Mesenteric fat pad (tissue), 1 donor: Measurements from ENCODE around the gene LPAR5. TPM values are rescaled to one million over a fixed set of nuclear protein-coding genes. Genes with fewer than 3 reads are reported as not detected.
"Not testable (repeated sequence)": the region's sequence is repeated elsewhere in the genome, so short reads cannot be mapped to it uniquely, and the experiment has no call there.

Source experiments
- DNase-seq: peaks from one replicate; pipeline ENCODE4 v3.0.0-alpha.2; 2020; ENCODE audit warnings: low spot score
- total RNA-seq: library from RNA; stranded (reverse); fragmentation: NEBNext Ultra II Directional; extraction: Animal tissue kit (Norgen Biotek cat#: 25700); gene quantifications from one replicate; pipeline ENCODE4 v1.2.1, GENCODE V29; 2021
- donor health status: DM: yes; HTN: yes; CAD: no.

The LPAR5 gene
- total RNA-seq, 1 donor from 2014 or later: 2.5 TPM

DNA sequence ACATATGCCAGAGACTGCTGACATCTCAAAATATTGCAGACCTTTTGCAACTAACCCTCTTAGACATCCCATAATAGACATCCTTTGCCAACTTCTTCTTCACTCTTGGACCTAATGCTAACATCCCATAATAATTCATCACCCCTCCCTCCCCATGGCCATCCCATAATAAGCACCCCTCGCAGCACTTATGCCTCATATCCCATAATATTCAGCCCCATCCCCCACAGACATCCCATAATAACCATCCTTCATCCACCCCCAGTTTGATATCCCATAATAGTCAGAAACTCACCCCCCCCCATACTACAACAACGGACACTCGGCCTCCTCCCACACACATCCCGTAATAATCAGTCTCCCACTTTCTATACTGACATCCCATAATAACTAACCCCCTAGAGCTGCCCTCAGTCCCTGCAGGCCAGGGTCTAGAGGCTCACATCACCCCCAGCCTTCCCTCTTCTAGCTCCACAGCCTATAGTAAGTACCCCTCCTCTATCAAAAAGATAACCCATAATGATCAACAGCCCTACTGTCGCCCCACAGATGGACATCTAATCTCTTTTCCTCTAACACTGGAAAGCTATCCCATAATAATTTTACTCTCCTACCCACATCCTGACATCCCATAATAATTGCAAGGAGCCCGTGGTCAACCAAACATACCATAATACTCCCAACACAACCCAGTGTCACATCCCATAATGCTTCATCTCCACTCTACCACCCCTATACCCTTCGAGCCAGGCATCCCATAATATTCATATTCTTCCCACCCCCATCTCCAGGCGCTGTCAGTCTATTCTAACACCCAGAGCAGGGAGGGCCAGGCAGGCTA, 27.8 kb downstream of the LPAR5 start:
- no peak for DNase-seq

DNA sequence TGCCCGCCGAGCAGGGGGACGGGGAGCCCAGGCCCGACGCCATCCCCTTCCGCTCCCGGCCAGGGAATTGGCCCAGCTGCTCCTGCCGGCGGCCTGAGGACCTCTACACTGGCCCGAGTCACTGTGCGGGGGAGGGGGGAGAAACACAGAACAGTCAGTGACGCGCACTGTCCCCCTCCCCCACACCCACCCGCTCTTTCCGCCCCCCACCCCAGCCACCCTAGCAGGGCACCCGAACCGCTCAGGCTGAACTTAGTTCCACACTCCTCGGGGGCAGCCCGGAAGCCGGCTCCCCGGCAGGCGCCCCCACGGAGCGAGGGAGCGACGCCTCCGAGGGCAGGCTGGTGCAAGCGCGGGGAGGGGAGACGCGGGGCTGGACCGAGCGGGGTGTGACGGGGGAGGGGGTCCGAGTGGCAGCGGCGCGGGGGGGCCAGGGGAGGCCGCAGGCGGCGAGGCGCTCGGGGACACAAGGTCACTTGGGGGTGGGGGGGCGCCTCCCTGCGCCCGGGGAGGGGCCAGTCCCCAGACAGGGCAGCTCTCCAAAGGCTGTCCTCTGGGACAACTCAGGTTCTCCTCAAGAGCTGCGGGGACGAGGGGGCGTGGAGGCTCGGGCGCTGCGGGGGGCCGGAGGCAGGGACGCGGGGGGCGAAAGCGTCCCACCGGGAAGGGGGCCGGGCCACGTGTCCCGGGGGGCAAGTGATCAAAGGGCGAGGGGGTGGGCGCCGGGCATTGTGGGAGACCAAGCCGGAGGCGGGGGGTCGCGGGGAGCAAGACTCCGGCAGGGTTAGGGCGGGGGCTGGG, 29.2 kb downstream of the LPAR5 start:
- peak; percentile 91 for DNase-seq

DNA sequence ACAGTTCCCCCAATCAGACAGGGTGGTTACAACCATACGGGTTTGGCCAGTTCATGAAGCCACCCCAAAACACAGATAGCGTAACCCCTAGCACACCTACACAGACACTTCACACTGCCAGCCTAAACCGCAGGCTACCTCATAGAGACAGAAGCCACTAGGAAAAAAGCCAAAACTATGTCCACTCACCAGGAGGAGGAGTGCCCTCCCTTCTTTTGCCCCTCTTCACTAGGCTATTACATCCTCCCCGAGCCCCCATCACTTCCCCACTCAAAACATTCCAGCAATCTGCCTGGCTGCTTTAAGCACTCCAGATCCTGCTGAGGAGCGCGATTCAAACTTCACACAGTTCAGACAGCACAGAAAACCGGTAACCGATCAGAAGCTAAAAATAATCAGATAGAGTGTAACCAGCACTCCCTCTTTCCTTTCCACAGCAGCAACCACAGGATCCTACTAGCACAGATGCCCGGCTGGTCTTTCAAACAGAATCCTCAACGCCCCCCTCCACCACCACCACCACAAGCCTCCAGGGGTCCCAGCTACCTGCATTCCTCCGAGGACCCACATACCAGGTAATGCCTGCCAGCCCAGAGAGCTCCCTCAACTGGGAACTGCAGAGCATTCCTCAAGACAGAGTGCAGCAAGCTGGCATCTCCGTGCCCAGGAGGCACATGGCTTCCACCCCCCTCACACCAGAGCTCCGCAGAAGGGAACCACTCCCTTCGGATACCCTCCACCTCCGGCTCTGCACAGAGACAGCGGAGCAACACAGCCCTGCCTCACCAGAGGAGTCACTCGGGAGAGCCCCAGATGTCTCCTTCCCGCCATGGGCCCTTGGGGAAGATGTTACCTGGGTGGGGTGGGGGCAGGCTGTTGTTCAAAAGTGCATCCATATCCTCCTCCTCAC, 30.1 kb downstream of the LPAR5 start:
- no peak for DNase-seq

DNA sequence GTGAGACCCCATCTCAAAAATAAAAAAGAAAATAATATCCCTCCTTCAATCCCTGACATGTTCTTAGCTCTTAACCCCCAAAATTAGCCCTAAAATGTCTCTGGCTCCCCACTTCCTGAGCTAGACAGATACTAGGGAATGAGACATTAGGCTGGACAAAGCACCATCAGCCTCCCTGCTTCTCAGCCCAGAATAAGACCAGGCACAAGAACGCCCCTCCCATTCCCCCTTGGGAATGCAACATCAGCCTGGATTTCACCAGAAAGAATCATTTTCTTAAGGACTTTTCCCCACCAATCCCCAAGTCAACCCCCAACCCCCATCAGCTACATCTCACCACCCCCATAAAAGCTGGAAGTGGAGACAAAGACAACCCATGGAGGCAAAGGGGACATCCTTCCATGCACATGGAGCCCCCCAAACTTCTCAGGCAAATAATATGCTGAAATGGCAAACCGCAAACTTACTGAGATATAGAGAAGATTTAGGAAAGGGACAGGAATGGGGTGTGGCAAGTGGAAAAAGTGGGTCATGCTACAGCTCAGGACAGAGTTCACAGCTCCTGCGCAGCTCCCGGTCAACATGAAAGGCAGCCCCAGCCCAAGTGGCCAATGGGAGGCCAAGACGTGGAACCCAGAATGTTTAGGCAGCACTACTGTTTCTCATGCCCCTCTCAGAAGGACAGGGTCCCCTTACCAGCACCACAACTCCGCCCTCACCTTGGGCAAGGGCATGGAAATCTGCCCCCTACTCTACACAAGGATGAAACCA, 31.3 kb downstream of the LPAR5 start:
- no peak for DNase-seq

DNA sequence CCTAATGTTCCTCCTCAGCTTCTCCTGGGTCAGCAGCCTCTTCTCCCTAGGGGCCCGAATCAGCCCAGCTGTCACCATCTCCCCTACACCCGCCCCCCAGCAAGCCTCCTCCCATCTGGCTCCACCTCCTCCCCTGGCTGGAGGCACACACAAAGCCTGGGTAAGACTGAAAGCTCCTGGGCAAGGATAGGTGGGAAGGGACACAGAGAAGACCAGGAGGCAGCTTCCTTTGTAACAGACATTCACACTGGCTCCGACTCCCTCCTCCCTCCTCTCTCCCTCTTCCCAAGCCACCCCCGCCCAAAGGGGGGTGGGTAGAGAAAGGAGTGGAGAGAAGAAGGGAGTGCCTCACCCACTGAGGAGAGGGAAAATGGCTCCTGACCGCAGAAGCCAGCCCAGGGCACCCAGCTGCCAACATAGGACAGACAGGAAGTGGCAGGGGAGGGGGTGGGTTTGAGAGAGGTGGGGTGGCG, 32.6 kb downstream of the LPAR5 start:
- no peak for DNase-seq

DNA sequence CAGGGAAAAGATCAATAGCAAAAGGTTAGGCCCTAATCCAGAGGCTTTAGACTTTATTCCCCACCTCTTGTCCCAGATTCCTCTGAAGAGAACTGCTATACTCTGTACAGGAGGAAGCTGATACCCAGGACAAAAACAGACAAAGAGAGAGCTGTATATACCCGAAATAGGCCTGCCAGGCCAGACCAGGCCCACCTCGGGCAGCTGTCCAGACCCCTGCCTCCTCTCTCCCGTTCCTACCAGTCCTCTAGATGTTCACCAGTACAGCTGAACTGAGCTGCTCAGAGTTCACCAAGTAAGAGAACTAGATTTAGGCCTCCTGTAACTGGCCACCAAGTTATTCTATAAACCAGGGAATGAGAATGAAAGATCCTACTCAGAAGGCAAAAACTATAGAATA, 33.2 kb downstream of the LPAR5 start:
- DNase-seq: no peak

DNA sequence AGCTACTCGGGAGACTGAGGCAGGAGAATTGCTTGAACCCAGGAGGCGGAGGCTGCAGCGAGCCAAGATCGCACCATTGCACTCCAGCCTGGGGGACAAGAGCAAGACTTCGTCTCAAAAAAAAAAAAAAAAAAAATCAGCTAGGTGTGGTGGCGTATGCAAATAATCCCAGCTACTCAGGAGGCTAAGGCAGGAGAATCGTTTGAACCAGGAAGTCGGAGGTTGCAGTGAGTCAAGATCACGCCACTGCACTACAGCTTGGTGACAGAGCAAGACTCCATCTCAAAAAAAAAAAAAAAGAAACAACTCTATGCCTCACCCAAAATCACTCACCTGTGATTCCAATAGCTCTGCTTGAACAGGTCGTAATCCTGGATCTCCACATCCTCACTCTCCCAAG, 40.1 kb downstream of the LPAR5 start:
- DNase-seq: not testable (repeated sequence)

DNA sequence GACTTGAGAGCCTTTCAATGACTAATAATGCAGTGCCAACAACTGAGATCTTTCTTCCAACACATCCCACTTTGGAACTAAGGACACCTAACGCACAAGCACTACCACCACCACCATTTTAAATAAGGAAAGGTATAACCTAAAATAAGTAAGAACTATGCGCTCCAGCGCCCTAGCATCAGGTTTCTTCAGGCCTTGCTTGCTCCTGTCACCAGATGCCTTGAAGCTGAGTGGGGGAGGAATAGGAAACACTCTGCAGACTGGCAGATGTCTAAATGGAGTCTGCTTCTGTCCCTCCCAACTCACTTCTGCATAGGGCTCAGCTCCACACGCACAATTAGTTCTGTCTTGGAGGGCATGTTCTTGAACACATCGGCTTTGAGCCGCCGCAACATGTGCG, 43.7 kb downstream of the LPAR5 start:
- DNase-seq: no peak

DNA sequence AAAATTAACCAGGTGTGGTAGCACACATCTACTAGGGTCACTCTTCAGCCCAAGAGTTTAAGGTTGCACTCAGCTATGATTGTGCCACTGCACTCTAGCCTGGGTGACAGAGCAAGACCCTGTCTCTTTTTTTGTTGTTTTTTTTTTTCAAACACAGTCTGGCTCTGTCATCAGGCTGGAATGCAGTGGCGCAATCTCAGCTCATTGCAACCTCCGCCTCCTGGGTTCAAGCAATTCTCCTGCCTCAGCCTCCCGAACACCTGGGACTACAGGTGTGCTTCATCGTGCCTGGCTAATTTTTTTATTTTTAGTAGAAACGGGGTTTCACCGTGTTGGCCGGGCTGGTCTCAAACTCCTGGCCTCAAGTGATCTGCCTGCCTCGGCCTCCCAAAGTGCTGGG, 49.2 kb downstream of the LPAR5 start:
- not testable (repeated sequence) for DNase-seq

DNA sequence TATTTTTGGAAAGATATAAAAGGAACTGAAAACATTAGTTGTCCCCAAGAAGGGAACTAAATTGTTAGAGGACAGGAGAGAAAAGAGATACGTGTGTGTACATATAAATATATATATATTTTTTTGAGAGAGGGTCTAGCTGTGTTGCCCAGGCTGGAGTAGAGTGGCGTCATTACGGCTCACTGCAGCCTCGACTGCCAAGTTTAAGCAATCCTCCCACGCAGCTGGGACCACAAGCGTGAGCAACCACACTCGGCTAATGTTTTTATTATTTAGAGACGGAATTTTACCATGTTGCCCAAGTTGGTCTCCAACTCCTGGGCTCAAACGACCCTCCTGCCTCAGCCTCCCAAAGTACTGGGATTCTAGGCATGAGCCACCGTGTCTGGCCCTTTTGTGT, 51.5 kb downstream of the LPAR5 start:
- DNase-seq: no peak

DNA sequence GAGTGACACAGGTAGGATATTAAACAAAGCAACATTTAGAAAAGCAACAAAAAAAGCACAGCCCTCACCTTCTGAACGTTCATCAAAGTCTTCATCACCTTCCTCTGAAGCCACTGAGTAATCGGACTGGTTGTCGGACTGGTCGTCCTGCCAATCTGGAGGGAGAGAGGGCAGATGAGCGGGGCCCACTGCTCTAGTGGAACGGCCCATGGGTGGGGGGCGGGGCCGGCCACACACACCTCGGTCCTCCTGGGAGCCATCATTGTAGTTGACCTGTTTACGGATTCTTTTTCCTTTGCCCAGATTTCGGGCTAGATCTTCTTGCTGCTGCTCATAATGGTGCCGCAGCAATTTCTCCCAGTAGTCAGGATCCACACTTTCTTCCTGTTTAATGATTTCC, 52.8 kb downstream of the LPAR5 start:
- no peak for DNase-seq

DNA sequence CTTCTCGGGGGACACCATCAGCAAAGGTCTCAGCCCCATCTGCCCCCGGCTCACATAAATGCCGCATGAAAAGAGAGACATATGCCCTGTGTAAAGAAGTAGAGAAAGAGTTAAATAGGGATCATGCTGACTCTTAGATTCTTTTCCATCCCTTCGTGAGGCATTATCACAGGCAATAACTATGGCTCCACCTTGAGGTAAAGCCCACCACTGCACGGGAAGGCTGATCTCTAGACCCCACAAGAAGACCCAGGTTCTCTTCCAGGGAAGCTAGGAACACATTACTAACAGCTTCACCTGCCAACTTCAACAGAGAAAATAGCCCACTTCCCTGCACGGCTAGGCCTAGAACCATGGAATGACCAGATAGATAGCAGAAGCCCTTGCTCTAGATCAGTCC, 53.6 kb downstream of the LPAR5 start:
- no peak for DNase-seq

DNA sequence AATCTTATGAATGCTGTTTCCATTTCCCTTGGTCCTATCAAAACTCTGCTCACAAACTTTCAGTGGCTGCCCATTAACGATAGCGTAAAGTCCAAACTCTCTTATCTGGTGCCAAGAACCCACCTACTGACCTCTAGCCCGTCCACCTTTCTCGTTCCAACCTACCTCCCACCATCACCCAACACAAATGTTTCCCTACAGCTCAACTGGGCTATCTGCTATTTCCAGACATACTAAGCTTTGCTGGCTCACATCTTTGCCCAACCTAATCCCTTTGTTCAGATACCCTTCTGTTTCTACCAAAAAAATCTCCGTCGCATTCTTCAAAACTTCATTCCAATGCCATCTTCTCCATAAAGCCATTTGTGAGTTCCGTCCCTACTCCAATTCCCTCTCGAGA, 60.1 kb downstream of the LPAR5 start:
- DNase-seq: no peak

DNA sequence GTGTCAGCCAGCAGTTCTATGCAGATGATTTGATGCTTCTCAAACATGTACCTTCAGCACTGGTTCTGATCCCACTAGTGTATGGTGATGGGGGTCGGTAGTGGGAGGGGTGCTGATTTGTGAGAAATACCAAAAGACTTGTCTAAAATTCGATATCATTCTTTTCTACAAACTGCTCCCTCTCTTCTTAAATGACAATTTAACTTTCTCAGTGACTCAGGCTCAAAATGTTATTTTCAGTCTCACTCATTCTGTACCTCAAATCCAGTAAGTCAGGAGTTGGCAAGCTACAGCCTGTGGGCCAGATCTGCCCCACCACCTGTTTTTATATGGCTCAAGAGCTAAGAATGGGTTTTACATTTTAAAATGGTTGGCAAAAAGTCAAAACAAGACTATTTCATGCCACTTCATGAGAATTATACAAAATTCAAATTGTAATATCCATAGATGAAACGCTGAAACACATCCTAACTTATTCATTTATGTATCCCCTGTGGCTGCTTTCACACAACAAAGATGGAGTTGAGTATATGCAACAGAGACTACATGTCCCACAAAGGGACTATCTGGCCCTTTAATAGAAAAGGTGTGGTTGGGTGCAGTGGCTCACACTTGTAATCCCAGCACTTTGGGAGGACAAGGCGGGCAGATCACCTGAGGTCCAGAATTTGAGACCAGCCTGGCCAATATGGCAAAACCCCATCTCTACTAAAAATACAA, 61.0 kb downstream of the LPAR5 start:
- DNase-seq: no peak

DNA sequence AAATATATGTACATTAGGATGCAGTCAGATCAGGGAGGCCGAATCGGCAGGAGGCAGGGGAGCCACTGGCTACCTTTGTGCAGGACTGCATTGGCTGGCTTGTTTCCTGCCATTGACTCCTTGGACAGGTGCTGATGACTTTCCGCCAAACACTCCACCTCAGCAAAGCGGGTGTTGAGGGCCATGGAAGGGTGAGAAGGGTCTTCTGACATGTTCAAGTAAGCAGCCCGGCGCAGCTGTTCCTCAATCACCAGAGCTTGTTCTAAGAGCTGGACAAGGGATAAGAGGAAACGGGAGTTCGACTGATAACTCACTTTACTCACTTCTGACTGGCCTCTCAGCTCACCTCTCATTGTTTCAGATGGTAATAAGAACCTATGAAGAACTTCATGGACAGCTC, 62.8 kb downstream of the LPAR5 start:
- no peak for DNase-seq

DNA sequence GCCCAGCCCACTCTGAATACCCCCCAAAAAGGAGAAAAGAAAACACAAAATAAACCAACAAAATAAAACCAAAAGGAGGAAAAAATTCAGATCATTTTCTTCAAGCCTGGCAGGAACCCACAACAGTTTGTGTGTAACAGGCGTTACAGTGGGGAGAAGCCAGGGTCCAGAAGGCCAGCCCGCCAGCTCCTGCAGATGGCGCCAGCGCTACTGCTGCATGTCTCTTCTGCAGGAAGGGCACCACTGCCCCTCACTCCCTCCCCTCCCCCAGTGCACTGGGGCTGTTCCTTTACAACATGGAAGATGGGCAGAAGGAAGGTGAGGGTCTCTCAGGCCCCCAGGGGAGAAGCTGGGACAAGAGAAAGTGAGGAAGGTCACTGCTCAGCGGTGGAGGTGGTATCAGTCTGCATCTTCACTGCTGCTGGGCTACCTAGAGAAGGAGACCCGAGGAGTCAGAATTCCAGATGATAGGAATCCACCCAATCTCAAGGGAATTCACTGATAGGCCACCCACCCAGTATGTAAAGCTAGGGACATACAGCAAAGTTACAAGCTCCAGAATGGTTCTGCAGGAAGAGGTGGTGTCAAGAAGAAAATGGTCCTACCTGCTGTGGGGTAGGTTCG, 65.4 kb downstream of the LPAR5 start:
- DNase-seq: no peak

DNA sequence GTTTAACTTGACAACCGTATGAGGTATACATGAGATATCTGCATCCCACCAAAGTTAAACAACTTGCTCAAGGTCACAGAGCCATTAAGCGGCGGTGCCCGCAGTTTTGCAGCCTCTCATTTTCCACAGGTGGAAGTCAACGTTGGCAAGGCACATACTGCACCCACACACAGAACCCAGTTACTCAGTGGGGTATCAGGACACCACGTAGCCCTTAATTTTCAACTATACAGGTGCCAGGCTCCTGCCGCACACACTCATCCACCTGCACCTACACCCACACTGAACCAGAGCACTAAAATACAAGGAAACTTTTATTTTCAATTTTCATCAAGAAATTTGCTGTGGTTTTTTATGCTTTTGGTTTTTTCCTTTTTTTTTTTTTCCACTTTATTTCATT, 66.0 kb downstream of the LPAR5 start:
- DNase-seq: no peak

DNA sequence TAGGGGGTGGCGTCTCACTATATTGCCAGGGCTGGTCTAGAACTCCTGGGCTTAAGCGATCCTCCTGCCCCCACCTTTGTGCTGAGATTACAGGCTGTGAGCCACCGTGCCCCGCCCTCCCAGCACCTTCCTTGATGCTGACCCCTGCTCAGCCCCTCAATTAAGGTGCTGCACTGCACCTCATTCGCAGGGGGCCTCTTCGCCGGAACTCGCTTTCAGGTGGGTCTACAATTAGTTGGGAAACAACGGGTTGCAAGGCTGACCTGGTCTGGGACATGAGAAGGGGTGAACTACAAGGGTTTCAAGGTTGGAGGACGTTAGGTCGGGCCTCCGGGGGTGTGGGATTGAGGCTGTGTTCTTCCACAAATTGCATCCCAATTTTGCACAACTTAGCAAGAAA, 66.4 kb downstream of the LPAR5 start:
- no peak for DNase-seq
